ENCODE data around the gene SMC6. TPM values are rescaled to one million over a fixed set of nuclear protein-coding genes. Genes with fewer than 3 reads are reported as not detected.

The SMC6 gene
- polyA plus RNA-seq, 1 of the 3 experiments (the other 2 are of a cell fraction), result 6.5 TPM

GRCh38 chr2:17748745-17749144 lies 4.9 kb downstream of the SMC6 start:
- Histone ChIP-seq H3F3A (replicated peaks; ENCODE audit: insufficient read depth) (peaks cover 2% of the 10 kb centered on the region), H3K36me3 (replicated peaks in 1 of 2; ENCODE audit: control insufficient read depth in 1 of 2, insufficient read depth in 2 of 2, low read length in 1 of 2) (peaks cover 25 to 28% of the 10 kb centered on the region in 2 experiments), H3K27ac (ENCODE audit: low read depth in 2 of 2, low read length in 1 of 2) (no peak overlapping the region; a peak in 1 of 4 replicates), H3K9me2 (no peaks in the 10 kb centered on the region), H3K4me1 (ENCODE audit: control insufficient read depth in 1 of 2, insufficient read depth in 2 of 2, low read depth in 1 of 2, low read length in 1 of 2) (peaks cover 0 to 7% of the 10 kb centered on the region in 2 experiments; a peak in 3 of 4 replicates), H3K9ac (no peak overlapping the region), H3K27me3 (ENCODE audit: insufficient read depth) (no peaks in the 10 kb centered on the region), H3K79me2 (ENCODE audit: insufficient read depth) (peaks cover 88% of the 10 kb centered on the region), H3K4me3 (ENCODE audit: low read depth in 2 of 2, low read length in 1 of 2) (no peak overlapping the region), H3K4me2 (no peak overlapping the region), H2AFZ (ENCODE audit: low read depth) (no peak overlapping the region), H4K20me1 (ENCODE audit: insufficient read depth) (no peaks in the 10 kb centered on the region; the same call in 1 of the 2 replicates), H3K9me3 (no peaks in the 10 kb centered on the region)
- TF ChIP-seq TEAD4 (IDR thresholded peaks at IDR 0.05; ENCODE audit: borderline replicate concordance, insufficient read depth), result no peak
- TF ChIP-seq RAD21 (IDR thresholded peaks at IDR 0.05; ENCODE audit: low read length), result no peak
- no peak for TF ChIP-seq NFIC (IDR thresholded peaks at IDR 0.05; ENCODE audit: borderline replicate concordance)
- no peak for TF ChIP-seq MEF2A (IDR thresholded peaks at IDR 0.05; ENCODE audit: borderline replicate concordance, low read depth)
- no peak for TF ChIP-seq FOXJ3 (CRISPR knock-in tag; IDR thresholded peaks at IDR 0.05)
- no peak for TF ChIP-seq RXRA (IDR thresholded peaks at IDR 0.05; ENCODE audit: borderline replicate concordance, low read depth)
- TF ChIP-seq TAF1 (IDR thresholded peaks at IDR 0.05; ENCODE audit: borderline replicate concordance, low read depth, low read length), result no peak
- no peak for TF ChIP-seq RCOR1 (IDR thresholded peaks at IDR 0.05; ENCODE audit: low read length)
- no peak for TF ChIP-seq NRF1 (IDR thresholded peaks at IDR 0.05; ENCODE audit: low read depth, low read length)
- TF ChIP-seq, protein P1, sequence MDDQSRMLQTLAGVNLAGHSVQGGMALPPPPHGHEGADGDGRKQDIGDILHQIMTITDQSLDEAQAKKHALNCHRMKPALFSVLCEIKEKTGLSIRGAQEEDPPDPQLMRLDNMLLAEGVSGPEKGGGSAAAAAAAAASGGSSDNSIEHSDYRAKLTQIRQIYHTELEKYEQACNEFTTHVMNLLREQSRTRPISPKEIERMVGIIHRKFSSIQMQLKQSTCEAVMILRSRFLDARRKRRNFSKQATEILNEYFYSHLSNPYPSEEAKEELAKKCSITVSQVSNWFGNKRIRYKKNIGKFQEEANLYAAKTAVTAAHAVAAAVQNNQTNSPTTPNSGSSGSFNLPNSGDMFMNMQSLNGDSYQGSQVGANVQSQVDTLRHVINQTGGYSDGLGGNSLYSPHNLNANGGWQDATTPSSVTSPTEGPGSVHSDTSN (IDR thresholded peaks at IDR 0.05), result no peak
- TF ChIP-seq FOSL2 (IDR thresholded peaks at IDR 0.05; ENCODE audit: borderline replicate concordance, low read depth), result no peak
- TF ChIP-seq GABPA (IDR thresholded peaks at IDR 0.05; ENCODE audit: low read depth), result no peak
- DNase-seq, result no peak
- WGBS (ENCODE audit: low lambda C conversion rate), result 84% methylated on average over 6 of the region's 6 CpGs
- ChIA-PET POLR2A (no interaction called here), CTCF (interaction anchor here (1.0 to 3.6 kb wide), 4 partner anchors 9 to 30 kb away, joined by 4 to 21 read pairs (median 6); no protein-coding TSS in a partner anchor)

DNA sequence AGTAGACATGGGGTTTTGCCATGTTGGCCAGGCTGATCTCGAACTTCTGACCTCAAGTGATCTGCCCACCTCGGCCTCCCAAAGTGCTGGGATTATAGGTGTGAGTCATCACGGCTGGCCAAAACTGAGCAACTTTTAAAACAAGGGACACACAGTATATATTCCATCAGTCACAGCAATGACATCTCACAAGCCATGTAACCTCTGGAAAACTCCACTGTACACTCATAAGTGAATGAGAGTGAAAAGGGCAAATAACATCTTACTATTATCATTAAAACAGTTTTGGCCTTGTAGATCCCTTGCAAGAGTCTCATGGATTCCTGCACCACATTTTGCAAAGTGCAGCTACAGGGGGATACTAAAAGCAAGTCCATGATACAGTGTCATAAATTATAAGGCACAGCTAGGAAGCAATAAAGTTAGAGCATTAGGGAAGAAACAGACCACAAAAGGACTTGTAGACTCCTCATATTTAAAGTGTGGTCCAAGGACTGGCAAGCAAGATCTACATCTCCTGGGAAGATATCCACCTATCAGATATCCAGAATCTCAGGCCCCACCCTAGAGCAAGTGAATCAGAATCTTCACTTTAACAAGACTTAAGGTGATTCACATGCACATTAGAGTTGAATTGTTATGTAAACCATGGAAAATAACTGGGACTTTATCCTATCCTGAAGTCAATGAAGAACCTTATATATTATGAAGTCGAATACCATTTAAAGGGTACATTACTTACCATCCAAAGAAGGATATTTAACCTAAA lies 5.7 kb downstream of the SMC6 start:
- peaks cover 82% of the 10 kb centered on the region for H3K79me2 ChIP-seq (ENCODE audit: insufficient read depth)
- H3K9me2 ChIP-seq, result no peaks in the 10 kb centered on the region
- no peak overlapping the region for H3K9ac ChIP-seq
- peaks cover 32 to 36% of the 10 kb centered on the region in 2 experiments for H3K36me3 ChIP-seq (replicated peaks in 1 of 2; ENCODE audit: control insufficient read depth in 1 of 2, insufficient read depth in 2 of 2, low read length in 1 of 2)
- peaks cover 2% of the 10 kb centered on the region for H3F3A ChIP-seq (replicated peaks; ENCODE audit: insufficient read depth)
- no peak overlapping the region for H3K4me3 ChIP-seq (ENCODE audit: low read depth in 2 of 2, low read length in 1 of 2)
- H3K9me3 ChIP-seq, result no peaks in the 10 kb centered on the region
- CTCF ChIA-PET, result interaction anchor here (1.0 to 2.2 kb wide), 3 partner anchors 8 to 28 kb away, joined by 4 to 8 read pairs (median 4); no protein-coding TSS in a partner anchor
- no peak overlapping the region for H3K4me2 ChIP-seq
- no peak overlapping the region for H2AFZ ChIP-seq (ENCODE audit: low read depth)
- no peak for TF ChIP-seq MAX (IDR thresholded peaks at IDR 0.05; ENCODE audit: low read depth)
- TF ChIP-seq REST (IDR thresholded peaks at IDR 0.05; ENCODE audit: low read depth, low read length), result no peak
- no peak for TF ChIP-seq JUND (IDR thresholded peaks at IDR 0.05)
- no peak for TF ChIP-seq POLR2AphosphoS5 (IDR thresholded peaks at IDR 0.05; ENCODE audit: low read depth, low read length)
- TF ChIP-seq NRF1 (IDR thresholded peaks at IDR 0.05; ENCODE audit: low read depth, low read length), result no peak
- TF ChIP-seq NFIC (IDR thresholded peaks at IDR 0.05; ENCODE audit: borderline replicate concordance), result no peak
- TF ChIP-seq ELF1 (IDR thresholded peaks at IDR 0.05), result no peak
- no peaks in the 10 kb centered on the region; the same call in 1 of the 2 replicates for H4K20me1 ChIP-seq (ENCODE audit: insufficient read depth)
- peaks cover 0 to 7% of the 10 kb centered on the region in 2 experiments; a peak in 3 of 4 replicates for H3K4me1 ChIP-seq (ENCODE audit: control insufficient read depth in 1 of 2, insufficient read depth in 2 of 2, low read depth in 1 of 2, low read length in 1 of 2)
- H3K27me3 ChIP-seq (ENCODE audit: insufficient read depth), result no peaks in the 10 kb centered on the region
- POLR2A ChIA-PET, result no interaction called here
- peak overlapping the region in 1 of 2 experiments; percentile 1; a peak in 1 of 4 replicates for H3K27ac ChIP-seq (ENCODE audit: low read depth in 2 of 2, low read length in 1 of 2)
- WGBS (ENCODE audit: low lambda C conversion rate), result 83% methylated on average over 4 of the region's 4 CpGs
- no peak for DNase-seq
